Brain microvascular endothelial cell (primary cell): ENCODE results near the gene TSSK3.
"Not testable (repeated sequence)": the region's sequence is repeated elsewhere in the genome, so short reads cannot be mapped to it uniquely, and the experiment has no call there.

Source experiments
- DNase-seq: peaks from one replicate; pipeline ENCODE4 v3.0.0-alpha.2; 2020
- H3K27ac ChIP-seq: fragments of 250-450 bp; sonication (Bioruptor Pico); 2 replicates; pipeline ENCODE4 v1.5.1; 2020; ENCODE audit warnings: mild to moderate bottlenecking, moderate library complexity
- H3K27me3 ChIP-seq: fragments of 250-450 bp; sonication (Bioruptor Pico); replicated peaks from 2 replicates; pipeline ENCODE4 v1.5.1; 2020; ENCODE audit warnings: mild to moderate bottlenecking
- H3K36me3 ChIP-seq: fragments of 250-450 bp; sonication (Bioruptor Pico); replicated peaks from 2 replicates; pipeline ENCODE4 v1.5.1; 2020; ENCODE audit warnings: mild to moderate bottlenecking
- H3K4me3 ChIP-seq: 2 replicates; pipeline ENCODE4 v1.5.1; 2011; ENCODE audit warnings: low read depth, mild to moderate bottlenecking, control low read depth, low read length, moderate library complexity
- CTCF ChIP-seq: IDR thresholded peaks from 2 replicates; pipeline ENCODE4 v1.5.1; 2011; ENCODE audit warnings: low read depth, mild to moderate bottlenecking, moderate library complexity, low read length, control low read depth, inconsistent platforms; ENCODE audit errors: missing control alignments
- in situ Hi-C: cut with HindIII; loops from 2 replicates; pipeline ENCODE4 v1.10.0; 2017; ENCODE audit warnings: low sequenced_read_pairs, low pct_ligation_motif_present

The TSSK3 gene

DNA sequence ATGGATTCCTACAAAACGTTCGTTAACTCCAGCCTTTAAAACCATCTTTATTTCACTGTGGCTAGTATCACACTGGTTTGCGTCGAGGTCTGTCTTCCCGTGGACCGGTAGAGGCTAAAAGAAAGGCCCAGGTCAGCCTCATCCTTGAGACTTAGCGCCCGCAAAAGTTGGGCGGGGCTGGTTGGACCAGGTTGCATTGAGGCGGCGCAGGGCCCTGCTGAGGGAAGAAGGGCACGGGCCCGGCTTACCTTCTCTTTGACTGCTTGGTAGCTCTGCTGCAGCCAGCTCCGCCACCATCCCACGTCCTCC, 31.4 kb downstream of the TSSK3 start:
- in situ Hi-C loops = no loop called here
- H3K27me3 ChIP-seq = no peaks in the 10 kb centered on the region

GRCh38 chr1:32394141-32394889, 32.0 kb downstream of the TSSK3 start, which contains the start of gene BSDC1:
BSDC1 (minus strand) TSS chr1:32394441; CDS start chr1:32394414, 27 bp downstream.
- Histone ChIP-seq H3K4me3 (peak within 1 kb of the TSS; percentile 91), H3K27ac (peak within 1 kb of the TSS; percentile 93), H3K27me3 (no peaks in the 10 kb centered on the region), H3K36me3 (peaks cover 17% of the 10 kb centered on the region)
- DNase-seq = peak; percentile 99
- TF ChIP-seq CTCF = no peak
- in situ Hi-C loops = no loop called here

More for the DNA sequence above, 31.4 kb downstream of the TSSK3 start:
- DNase-seq = no peak
- Histone ChIP-seq H3K36me3 (peaks cover 21% of the 10 kb centered on the region), H3K27ac (peak overlapping the region; percentile 93), H3K4me3 (peak overlapping the region; percentile 91)
- TF ChIP-seq CTCF = no peak

- peak overlapping the region; percentile 93 for H3K27ac ChIP-seq
- no peaks in the 10 kb centered on the region for H3K27me3 ChIP-seq
- in situ Hi-C loops = no loop called here
- no peak for DNase-seq
- no peak for TF ChIP-seq CTCF
- H3K4me3 ChIP-seq = peak overlapping the region; percentile 91
- peaks cover 13% of the 10 kb centered on the region for H3K36me3 ChIP-seq
These were observed 32.6 kb downstream of the TSSK3 start for GRCh38 chr1:32394890-32395432.

DNA sequence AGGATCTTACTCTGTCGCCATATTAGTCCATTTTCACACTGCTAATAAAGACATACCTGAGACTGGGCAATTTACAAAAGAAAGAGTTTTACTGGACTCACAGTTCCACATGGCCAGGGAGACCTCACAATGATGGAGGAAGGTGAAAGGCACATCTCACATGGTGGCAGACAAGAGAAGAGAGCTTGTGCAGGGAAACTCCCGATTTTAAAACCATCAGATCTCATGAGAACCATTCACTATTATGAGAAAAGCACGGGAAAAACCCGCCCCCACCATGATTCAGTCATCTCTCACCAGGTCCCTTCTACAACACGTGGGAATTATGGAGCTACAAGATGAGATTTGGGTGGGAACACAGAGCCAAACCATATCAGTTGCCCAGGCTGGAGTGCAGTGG, 34.2 kb downstream of the TSSK3 start:
- H3K27me3 ChIP-seq, H3K27ac ChIP-seq, H3K4me3 ChIP-seq, DNase-seq, in situ Hi-C loops, H3K36me3 ChIP-seq: not testable (repeated sequence)

- TF ChIP-seq CTCF = no peak
- in situ Hi-C loops = no loop called here
- Histone ChIP-seq H3K36me3 (no peaks in the 10 kb centered on the region), H3K27ac (no peak overlapping the region), H3K4me3 (no peak overlapping the region), H3K27me3 (no peaks in the 10 kb centered on the region)
- peak; percentile 18 for DNase-seq
These were observed 36.1 kb downstream of the TSSK3 start for GRCh38 chr1:32398401-32398800.

GRCh38 chr1:32399843-32400242, 37.5 kb downstream of the TSSK3 start:
- Histone ChIP-seq H3K27ac (no peak overlapping the region), H3K4me3 (no peak overlapping the region), H3K36me3 (no peaks in the 10 kb centered on the region), H3K27me3 (no peaks in the 10 kb centered on the region)
- no peak for DNase-seq
- in situ Hi-C loops = no loop called here
- no peak for TF ChIP-seq CTCF
